ENCODE measurements around the gene LRRN2.

Gene LRRN2

DNA sequence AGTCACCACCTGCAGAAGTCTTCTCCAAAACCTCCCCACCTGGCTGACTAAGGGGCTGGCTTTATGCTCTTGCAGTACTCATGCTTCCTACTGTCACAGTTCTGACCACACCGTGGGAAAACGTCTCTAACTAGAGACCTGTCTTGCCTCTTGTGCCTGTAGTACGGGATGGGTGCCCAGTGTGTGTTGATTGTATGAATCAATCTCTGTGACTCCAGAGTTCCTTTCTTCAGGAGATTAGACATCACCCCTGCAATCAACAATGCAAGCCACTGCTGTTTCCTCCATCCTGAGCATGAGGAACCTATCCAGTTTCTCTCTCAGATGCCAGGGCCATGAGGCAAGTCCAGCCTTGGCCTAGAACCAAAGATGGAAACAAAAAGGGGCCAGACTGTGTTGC, 64.1 kb downstream of the LRRN2 start:
- no peak for DNase-seq (ENCODE audit: low read depth, low spot score)
- in situ Hi-C loops (cut with HindIII; ENCODE audit: low sequenced_read_pairs): no loop called here
- no peak overlapping the region for H3K4me3 ChIP-seq (ENCODE audit: low read depth, low read length)
- TF ChIP-seq, protein P1, sequence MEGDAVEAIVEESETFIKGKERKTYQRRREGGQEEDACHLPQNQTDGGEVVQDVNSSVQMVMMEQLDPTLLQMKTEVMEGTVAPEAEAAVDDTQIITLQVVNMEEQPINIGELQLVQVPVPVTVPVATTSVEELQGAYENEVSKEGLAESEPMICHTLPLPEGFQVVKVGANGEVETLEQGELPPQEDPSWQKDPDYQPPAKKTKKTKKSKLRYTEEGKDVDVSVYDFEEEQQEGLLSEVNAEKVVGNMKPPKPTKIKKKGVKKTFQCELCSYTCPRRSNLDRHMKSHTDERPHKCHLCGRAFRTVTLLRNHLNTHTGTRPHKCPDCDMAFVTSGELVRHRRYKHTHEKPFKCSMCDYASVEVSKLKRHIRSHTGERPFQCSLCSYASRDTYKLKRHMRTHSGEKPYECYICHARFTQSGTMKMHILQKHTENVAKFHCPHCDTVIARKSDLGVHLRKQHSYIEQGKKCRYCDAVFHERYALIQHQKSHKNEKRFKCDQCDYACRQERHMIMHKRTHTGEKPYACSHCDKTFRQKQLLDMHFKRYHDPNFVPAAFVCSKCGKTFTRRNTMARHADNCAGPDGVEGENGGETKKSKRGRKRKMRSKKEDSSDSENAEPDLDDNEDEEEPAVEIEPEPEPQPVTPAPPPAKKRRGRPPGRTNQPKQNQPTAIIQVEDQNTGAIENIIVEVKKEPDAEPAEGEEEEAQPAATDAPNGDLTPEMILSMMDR (IDR thresholded peaks at IDR 0.05; ENCODE audit: low read depth, low read length): no peak

DNA sequence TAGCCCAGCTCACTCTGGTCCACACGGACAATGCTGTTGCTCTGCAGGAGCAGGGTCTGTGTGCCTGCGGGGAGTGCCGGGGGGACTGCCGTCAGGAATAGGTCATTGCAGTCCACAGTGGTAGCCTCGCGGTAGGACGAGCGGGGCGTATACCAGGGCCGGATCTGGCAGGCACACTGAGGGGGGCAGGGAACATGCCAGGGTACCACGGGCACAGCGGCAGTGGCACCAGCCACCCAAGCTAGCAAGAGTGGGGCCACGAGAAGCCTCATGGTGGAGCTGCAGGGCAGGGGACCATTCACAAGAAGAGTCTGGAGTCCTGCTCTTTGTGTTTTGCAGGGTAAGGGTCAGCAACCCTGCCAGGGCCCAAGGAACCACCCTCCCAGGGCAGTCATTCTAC, 65.8 kb downstream of the LRRN2 start:
- no peak overlapping the region for H3K4me3 ChIP-seq (ENCODE audit: low read depth, low read length)
- TF ChIP-seq, protein P1 (IDR thresholded peaks at IDR 0.05; ENCODE audit: low read depth, low read length): no peak
- no peak for DNase-seq (ENCODE audit: low read depth, low spot score)
- in situ Hi-C loops (cut with HindIII; ENCODE audit: low sequenced_read_pairs): no loop called here

DNA sequence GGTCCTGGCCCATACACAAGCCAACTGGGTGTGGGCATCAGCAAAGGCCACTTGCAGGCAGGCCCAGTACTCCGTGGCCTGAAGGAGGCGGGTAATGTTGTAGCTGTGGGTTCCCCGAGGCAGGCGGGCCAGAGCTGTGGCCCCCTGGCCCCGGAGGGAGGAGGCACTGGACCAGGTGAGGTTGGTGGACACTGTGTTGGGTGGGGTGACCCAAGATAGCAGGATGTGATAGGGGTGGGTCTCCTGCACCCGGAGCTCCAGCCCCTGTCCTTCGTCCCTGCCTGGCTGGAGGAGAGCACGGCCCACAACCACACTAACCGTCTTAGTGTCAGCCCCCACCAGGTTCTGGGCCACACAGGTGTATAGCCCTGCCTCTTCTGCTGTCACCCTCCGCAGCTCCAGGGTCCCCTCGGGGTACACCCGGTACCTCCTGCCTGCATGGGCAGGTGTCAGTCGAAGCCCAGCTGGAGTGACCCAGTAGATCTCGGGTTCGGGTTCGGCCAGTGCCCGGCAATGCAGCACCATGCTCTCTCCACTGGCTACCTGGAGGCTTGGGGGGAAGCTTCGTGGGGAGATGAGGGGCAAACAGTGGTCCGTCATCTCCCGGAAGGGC, 67.3 kb downstream of the LRRN2 start:
- in situ Hi-C loops (cut with HindIII; ENCODE audit: low sequenced_read_pairs): no loop called here
- TF ChIP-seq, protein P1 (IDR thresholded peaks at IDR 0.05; ENCODE audit: low read depth, low read length): no peak

DNA sequence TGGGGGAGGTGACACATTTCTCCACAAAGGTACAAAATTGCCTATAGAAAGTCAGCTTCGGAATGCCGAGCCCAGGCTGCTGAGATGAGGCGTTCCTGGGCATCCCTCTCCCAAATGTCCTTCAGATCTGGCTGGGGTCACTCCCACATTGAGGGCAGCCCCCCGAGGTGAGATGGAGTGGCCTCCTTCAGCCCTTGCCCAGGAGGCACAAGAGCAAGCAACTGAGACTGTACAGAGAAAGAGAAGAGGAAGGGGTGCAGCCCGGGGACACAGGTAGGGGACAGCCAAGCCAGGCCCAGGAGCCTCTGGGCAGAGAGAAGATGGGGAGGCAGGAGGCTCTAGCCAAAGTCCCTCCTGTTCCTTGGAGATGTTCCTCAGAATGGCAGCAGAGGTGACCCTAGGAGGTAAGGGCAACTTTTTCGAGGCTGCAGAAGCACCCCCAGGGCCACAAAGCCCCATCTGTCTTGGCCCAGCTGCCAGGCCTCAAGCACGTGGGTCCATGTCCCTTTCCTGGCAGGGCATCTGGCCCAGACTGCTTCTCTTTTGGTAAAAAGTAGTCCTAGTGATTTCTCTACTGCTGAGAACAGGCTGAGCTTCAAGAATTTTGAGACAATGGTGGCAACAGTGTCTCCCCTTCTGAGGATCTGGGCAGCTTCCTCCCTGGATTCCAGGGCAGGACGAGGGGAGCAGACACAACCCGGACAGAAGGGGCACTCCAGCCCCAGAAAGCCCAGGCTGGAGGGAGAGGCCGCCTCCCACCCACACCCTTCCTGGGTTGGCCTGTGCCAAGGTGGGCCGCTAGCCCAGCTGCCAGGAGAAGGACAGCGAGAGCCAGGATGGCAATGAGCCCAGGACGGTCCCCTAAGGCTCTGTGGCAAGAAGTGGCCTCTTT, 68.0 kb downstream of the LRRN2 start:
- TF ChIP-seq, protein P1 (IDR thresholded peaks at IDR 0.05; ENCODE audit: low read depth, low read length): no peak
- no peak overlapping the region for H3K4me3 ChIP-seq (ENCODE audit: low read depth, low read length)
- in situ Hi-C loops (cut with HindIII; ENCODE audit: low sequenced_read_pairs): no loop called here
- no peak for DNase-seq (ENCODE audit: low read depth, low spot score)

More for the DNA sequence above, 67.3 kb downstream of the LRRN2 start:
- no peak for DNase-seq (ENCODE audit: low read depth, low spot score)
- H3K4me3 ChIP-seq (ENCODE audit: low read depth, low read length): no peak overlapping the region

DNA sequence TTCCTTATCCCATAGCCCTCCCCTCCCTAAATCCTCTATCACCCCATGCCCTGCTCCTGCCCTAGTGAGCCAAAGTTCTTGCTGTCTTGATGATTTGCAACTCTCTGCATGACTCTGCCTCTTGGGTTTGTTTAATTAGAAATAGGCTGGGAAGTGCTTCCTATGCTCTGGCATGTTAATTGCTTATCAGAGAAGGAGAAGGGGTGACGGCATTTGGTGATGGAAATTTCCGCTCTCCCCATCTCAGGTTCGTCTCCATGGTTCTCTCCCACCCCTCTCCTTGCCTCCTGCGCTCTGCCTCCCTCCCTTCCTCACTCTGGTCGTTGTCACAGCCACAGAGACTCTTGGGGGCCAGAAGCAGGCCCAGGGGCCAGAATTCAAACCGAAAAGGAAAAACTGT, 68.9 kb downstream of the LRRN2 start:
- in situ Hi-C loops (cut with HindIII; ENCODE audit: low sequenced_read_pairs): no loop called here
- H3K4me3 ChIP-seq (ENCODE audit: low read depth, low read length): no peak overlapping the region
- no peak for DNase-seq (ENCODE audit: low read depth, low spot score)
- TF ChIP-seq, protein P1 (IDR thresholded peaks at IDR 0.05; ENCODE audit: low read depth, low read length): no peak

DNA sequence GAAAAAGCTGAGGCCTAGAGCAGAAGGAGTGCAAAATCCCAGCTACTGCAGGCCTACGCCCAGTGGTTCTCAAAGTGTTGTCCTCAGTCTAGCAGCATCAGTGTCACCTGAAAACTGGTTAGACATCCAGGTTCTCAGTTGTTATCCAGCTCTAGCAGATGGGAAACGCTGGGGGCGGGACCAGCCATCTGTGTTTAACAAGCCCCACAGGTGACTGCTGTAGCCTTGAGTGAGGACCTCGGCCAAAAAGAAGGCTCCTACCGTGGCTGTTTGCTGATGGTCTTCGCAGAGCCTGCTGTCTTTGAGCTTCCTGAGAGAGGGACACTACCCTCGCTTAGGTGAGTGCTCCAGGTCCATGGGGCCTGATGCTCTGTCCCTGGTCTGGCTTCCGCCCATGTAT, 69.7 kb downstream of the LRRN2 start:
- TF ChIP-seq, protein P1 (IDR thresholded peaks at IDR 0.05; ENCODE audit: low read depth, low read length): no peak
- in situ Hi-C loops (cut with HindIII; ENCODE audit: low sequenced_read_pairs): no loop called here
- H3K4me3 ChIP-seq (ENCODE audit: low read depth, low read length): no peak overlapping the region
- no peak for DNase-seq (ENCODE audit: low read depth, low spot score)

Data from astrocyte of the spinal cord (primary cell).